Stimulated activated CD8-positive, alpha-beta memory T cell treated with anti-CD3 and anti-CD28 coated beads, Interleukin-15, amount 100 ng/mL, for 1 hour (primary cell): ENCODE results near the gene TAOK1.
A peak's percentile ranks its signal among the peaks of the same experiment; 100 is the strongest.
"Not testable (repeated sequence)": the region's sequence is repeated elsewhere in the genome, so short reads cannot be mapped to it uniquely, and the experiment has no call there.

Experiments
- DNase-seq: peaks from one replicate; pipeline ENCODE4 v3.0.0-alpha.2; 2020; ENCODE audit warnings: low read depth

The TAOK1 gene

DNA sequence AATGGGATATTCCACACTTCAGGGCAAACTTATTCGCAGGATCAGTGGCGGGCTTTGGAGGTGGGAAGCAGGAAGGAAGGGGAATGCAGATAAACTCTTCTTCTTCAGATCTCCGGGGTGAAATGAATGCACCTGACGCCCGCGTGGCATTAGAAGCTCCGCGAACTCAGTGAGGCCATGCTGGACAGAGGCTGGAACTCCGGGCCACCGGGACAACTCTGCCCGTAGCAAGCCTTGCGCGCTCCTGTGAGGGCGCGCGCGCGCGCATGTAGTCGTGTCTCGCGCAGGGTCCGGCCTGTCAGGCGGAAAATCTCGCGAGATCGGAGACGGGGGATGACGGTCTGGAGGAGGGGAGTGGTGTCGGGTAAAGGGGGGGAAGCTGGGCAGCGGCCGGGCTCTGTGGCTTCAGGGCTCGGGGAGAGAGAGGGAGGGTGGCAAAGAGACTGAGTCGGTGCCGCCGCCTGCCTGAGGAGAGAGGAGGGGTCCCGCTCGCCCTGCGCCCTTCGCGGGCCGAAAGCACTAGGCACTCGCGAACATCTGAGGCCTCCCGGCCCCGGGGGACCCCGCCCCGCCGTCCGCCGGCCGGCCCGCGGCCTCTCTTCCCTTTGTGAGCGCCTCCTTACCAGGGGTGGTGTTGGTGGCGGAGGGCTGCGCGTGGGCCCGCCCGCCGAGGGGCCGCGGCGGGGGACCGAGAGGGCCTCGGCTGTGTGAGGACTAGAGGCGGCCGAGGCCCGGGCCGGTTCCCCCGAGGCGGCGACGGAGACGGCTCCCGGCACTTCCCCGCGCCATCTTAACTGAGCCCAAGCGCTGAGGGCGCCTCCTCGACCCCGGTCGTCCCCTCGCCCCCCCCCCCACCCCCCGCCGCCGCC, at the start of gene TAOK1:
TAOK1 (plus strand) TSS at position 382 of the 869 bp plus-strand sequence. CDS start 61,186 bp downstream, outside the sequence.
- DNase-seq, result peak; percentile 97

GRCh38 chr17:29341726-29342125, 48.4 kb upstream of the TAOK1 start:
- no peak for DNase-seq

DNA sequence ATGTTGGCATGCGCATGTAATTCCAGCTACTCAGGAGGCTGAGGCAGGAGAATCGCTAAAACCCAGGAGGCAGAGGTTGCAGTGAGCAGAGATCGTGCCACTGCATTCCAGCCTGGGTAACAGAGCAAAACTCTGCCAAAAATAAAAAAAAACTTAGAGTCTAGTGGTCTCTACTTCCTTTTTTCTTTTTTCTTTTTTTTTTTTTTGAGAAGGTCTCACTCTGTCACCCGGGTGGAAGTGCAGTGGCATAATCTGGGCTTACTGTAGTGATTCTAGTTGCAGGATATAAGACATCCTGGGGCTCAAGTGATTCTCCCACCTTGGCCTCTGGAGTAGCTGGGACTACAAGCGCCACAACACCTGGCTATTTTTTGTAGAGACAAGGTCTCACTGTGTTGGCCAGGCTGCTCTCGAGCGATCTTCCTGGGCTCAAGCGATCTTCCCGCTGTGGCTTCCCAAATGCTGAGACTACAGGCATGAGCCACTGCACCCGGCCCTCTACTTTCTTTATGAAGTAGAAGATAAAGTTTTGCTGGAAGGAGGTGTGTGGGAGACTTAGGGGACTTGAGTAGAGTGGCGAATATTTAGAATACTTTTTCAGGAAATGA, 47.9 kb upstream of the TAOK1 start:
- no peak for DNase-seq

GRCh38 chr17:29344201-29344856, 45.8 kb upstream of the TAOK1 start:
- DNase-seq, result no peak

- DNase-seq, result no peak
These were observed 45.1 kb upstream of the TAOK1 start for GRCh38 chr17:29345066-29345465.

DNA sequence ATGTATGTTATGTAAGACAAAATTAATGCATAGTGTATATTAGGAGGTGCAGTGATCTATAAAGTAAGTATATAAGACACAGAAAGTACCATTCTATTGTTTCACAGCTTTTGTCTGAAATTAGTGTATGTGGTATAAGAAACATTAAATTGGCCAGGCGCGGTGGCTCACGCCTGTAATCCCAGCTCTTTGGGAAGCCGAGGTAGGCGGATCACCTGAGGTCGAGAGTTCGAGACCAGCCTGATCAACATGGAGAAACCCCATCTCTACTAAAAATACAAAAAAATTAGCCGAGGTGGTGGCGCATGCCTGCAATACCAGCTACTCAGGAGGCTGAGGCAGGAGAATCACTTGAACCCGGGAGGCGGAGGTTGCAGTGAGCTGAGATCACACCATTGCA, 44.7 kb upstream of the TAOK1 start:
- DNase-seq, result not testable (repeated sequence)

- DNase-seq, result no peak
These were observed 43.7 kb upstream of the TAOK1 start for GRCh38 chr17:29346462-29346861.

GRCh38 chr17:29347831-29348629, 42.1 kb upstream of the TAOK1 start:
- no peak for DNase-seq

DNA sequence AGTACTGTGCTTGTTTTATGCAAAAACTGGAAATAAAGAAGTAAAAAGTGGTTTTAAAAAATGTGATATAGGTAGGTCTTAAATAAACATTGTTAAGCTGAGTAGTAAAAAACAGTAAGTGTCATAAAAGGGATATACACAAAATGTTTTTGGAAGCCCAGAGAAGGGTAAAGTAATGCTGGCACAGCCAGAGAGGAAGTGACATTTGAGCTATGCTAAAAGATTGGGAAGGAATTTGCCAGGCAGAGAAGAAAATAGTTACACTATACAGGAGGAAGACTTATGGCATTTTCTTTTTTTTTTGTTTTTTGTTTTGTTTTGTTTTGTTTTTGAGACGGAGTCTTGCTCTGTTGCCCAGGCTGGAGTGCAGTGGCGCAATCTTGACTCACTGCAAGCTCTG, 40.8 kb upstream of the TAOK1 start:
- DNase-seq, result no peak

DNA sequence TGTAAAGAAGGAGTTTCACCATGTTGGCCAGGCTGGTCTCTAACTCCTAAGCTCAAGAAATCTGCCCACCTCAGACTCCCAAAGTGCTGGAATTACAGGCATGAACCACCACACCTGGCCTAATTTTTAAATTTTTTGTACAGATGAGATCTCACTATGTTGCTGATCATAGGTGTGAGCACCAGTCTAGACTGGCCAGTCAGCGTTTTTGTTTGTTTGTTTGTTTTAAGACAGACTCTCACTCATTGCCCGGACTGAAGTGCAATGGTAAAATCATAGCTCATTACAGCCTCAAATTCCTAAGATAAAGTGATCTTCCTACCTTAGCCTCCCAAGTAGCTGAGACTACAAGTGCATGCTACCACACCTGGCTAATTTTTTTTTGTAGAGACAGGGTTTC, 38.0 kb upstream of the TAOK1 start:
- DNase-seq, result no peak

DNA sequence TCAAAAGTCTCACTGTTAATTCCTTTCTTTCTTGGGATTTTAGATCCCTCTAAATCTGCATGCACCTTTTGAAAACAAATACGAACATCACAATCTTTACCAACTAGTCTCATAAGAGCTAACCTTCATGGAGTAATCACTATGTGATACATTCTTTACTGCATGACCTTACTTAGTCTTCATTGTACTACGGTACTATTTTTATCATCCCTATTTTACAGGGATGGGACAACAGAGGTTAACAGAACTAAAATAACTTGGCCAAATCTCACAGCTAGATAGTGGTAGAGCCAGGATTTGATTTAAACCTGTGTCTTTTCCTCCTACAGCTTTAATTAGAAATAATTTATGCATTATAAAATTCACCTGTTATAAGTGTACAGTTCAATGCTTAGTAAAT, 32.9 kb upstream of the TAOK1 start:
- no peak for DNase-seq

GRCh38 chr17:29357821-29358232, 32.3 kb upstream of the TAOK1 start:
- no peak for DNase-seq

- no peak for DNase-seq
These were observed 31.7 kb upstream of the TAOK1 start for GRCh38 chr17:29358416-29358815.

DNA sequence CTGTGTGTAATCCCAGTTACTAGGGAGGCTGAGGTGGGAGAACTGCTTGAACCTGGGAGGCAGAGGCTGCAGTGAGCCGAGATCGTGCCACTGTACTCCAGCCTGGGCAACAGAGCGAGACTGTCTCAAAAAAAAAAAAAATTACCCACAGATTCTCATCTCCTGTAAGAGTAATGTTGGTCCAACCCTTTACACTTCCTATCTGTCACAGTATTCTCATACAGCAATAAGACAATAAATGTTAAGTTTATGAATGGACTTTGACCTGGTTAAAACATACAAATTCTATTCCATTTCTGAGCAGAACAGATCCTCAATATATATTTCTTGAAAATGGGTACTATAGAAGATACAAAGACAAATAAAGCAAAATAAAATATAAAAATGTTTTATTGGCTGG, 30.4 kb upstream of the TAOK1 start:
- no peak for DNase-seq

DNA sequence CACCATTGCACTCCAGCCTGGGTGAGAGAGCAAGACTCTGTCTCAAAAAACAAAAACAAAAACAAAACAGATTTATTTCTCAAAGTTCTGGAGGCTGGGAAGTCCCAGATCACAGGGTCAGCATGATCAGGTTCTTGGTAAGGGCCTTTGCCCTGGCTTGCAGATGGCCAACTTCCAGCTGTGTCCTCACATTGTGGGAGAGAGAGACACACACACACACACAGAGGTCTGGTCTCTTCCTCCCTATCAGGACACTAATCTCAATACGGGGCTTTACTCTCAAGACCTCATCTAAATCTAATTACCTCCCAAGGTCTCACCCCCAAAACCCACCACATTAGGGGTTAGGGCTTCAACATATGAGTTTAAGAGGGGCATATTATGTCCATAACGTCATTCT, 26.4 kb upstream of the TAOK1 start:
- no peak for DNase-seq

DNA sequence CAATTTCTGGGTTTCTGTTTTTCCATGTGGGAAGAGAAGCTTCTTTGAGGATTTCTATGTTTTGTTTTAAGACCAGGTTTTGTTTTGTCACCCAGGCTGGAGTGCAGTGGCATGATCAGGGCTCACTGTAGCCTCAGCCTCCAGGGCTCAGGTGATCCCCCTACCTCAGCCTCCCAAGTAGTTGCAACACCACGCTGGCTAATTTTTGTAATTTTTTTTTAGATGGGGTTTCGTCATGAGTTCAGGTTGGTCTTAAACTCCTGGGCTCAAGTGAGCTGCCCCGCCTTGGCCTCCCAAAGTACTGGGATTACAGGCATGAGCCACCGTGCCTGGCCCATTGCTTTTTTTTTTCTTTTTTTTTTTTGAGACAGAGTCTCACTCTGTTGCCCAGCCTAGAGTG, 25.5 kb upstream of the TAOK1 start:
- no peak for DNase-seq

DNA sequence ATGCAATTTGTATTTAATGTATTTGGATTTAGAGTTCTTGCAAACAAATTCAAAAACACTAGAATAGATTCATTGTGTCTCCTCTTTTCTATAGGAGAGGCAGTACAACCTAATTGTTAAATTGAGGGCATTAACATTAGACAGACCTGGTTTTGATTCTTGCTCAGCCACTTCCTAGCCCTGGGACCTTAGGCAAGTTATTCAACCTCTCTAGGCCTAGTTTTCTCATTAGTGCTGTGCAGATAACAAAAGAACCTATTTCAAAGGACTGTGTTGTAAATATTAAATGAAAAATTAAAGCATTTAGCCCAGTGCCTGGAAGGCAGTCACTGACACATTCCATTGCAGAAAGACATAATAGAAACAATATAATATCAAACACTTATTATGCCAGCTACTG, 22.0 kb upstream of the TAOK1 start:
- DNase-seq, result no peak

- no peak for DNase-seq
These were observed 21.2 kb upstream of the TAOK1 start for GRCh38 chr17:29368926-29369325.

DNA sequence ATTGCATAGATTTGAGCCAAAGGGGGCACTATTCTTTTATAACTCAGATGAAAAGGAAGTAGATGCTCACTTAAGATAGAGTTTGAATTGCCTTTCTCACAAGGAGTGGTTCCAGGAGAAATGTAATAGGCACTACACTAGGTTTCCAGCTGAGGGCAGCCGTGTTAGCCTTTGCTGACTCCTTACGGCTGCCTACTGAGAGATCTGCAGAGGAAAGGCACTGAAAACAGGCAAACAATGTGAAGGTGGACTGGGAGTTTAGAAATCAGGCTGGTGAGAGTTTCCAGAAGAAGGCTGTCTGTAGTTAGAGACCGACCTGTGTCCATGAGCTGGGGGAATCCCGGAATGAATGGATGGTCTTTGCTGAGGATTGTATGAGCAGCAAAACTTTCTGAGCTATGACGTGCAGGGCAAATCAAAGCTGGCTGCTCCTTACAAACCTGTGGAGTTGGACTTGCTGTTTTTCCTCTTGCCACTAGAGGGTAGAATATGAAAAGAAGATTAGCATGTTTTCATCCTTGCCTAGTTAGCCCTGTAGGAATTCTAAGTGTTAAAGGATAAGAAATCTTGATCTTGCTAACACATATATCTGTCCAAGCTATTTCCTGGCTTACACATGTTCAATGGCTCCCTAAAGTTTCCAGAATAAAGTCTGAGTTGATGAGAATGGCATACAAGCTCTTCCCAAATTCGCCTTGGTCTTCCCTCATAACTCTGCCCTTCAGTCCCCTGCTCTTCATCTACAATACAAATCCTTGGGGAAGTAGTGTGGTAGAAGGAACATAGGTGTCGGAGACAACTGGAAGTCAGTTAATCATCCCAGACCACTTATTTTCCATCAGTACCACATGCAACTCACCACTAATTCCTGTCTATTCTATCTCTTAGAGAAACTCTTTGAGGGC, 20.1 kb upstream of the TAOK1 start:
- peak; percentile 22 for DNase-seq

- DNase-seq, result no peak
These were observed 13.4 kb upstream of the TAOK1 start for GRCh38 chr17:29376667-29377270.

DNA sequence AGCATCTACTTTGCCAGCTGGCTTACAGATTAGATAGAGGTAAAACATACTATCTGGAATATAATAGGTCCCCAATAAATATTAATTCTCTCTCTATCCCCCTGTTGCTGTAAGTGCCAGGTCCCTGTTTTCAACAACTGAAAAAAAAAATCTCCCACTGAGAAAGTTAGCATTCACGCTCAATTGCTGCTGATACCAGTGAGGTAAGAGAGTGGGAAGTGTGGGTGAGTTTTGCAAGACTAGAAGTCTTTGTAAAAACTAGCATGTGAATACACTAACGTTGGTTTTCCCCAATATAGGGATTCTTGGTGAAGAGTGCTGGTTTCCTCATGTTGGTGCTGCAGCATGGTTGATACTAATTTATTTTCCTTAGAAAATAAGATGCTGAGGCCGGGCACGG, 11.7 kb upstream of the TAOK1 start:
- DNase-seq, result no peak
